Activated CD8-positive, alpha-beta memory T cell treated with anti-CD3 and anti-CD28 coated beads for 36 hours (primary cell): ENCODE data around the gene TAOK2. TPM values are rescaled to one million over a fixed set of nuclear protein-coding genes. Genes with fewer than 3 reads are reported as not detected.

Experiments used
- CTCF ChIA-PET: fragments of 350-600 bp; sonication (Branson Sonifier 250); formaldehyde crosslinking; loops from one replicate; lab custom pipeline; 2021; ENCODE audit warnings: antibody characterized with exemption; lab: Charles Lee
- POLR2A ChIA-PET: fragments of 350-600 bp; sonication (Branson Sonifier 250); formaldehyde crosslinking; loops from one replicate; lab custom pipeline; 2021; ENCODE audit warnings: antibody characterized with exemption; lab: Charles Lee
- total RNA-seq, 2 experiments: library from RNA; stranded (reverse); gene quantifications; one replicate each; pipeline ENCODE4 v1.2.3, GENCODE V29; 2021

TAOK2 gene
- total RNA-seq, 2 experiments from 2014 or later = 38.8 to 39.1 TPM

DNA sequence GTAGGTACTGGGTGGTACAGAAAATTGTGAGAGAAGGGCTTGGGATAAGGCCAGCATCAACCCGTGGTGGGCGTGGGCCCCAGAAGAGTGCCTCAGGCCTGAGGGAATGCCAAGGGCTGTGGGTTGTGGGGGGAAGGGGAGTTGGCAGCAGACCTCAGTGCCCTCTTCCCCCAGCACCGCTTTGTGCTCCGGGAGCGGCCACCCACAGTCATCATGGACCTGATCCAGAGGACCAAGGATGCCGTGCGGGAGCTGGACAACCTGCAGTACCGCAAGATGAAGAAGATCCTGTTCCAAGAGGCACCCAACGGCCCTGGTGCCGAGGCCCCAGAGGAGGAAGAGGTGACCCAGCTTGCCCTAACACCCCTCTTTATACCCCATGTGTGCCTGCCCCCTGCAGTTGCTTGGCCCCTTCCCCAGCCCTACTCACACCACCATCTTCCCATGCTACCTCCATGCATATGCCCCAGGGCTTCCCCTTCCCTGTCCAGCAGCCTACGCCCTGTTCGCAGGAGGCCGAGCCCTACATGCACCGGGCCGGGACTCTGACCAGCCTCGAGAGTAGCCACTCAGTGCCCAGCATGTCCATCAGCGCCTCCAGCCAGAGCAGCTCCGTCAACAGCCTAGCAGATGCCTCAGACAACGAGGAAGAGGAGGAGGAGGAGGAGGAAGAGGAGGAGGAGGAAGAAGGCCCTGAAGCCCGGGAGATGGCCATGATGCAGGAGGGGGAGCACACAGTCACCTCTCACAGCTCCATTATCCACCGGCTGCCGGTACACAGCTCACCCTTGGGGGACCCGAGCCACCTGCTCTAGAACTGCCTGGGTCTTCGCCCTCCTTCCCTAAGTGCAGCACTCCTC, 9.1 kb downstream of the TAOK2 start:
- ChIA-PET CTCF (interaction anchor here (1.5 kb wide), 1 partner anchor 11 kb away, joined by 3 read pairs; no protein-coding TSS in a partner anchor), POLR2A (no interaction called here)

DNA sequence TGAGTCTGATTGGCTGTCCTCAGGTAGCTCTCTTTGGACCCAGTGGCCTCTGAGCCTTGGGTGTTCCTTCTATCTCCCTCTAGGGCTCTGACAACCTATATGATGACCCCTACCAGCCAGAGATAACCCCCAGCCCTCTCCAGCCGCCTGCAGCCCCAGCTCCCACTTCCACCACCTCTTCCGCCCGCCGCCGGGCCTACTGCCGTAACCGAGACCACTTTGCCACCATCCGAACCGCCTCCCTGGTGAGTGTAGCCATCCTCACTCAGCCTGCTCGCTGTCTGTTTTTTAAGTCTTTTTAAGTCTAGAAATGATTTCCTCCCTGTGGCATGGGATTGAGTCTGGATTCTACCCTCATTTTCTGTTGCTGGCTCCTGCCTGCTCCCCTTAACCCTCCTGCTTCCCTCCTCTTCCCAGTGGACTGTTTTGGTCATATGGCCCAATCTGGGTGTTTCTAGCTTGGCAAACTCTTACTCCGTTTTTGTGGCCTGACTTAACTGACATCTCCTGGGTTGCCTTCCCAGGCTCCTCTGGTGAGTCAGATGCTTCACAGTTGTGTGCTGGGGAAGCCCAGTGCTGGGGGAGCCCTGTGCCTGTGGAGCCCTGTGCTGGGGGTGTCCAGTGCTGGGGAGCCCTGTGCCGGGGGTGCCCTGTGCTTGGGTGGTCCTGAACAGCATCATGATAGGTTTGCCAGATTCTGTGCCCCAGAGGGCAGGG, 9.9 kb downstream of the TAOK2 start:
- ChIA-PET CTCF (no interaction called here), POLR2A (no interaction called here)

DNA sequence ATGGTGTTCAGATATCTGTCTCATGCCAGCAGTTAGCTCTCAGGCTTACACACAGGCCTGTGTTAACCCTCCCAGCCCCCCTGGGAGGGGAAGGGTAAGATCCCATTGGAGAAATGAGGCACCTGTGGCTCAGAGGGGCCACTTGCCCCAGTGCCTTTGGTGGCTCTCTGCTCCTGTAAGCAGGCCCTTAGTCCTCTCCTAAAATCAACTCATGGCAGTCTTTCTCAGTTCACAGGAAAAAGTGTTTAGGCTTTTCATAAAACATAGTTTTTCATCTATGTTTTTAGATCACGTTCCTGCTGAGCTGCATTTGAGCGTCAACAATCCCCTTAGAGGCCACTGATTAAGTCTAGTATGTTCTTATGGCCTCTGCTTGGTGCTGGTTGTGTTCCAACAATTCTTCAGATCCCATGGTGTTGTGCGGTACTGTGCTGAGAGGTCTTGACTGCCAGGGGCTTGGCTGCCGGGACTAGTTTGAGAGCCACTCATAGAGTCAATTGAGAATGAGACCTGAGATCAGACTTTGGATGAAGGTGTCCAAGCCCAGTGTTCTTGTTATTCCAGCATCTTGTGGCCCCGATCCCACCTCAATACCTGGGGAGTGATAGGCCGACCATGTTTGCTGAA, 10.6 kb downstream of the TAOK2 start:
- ChIA-PET CTCF (no interaction called here), POLR2A (no interaction called here)

DNA sequence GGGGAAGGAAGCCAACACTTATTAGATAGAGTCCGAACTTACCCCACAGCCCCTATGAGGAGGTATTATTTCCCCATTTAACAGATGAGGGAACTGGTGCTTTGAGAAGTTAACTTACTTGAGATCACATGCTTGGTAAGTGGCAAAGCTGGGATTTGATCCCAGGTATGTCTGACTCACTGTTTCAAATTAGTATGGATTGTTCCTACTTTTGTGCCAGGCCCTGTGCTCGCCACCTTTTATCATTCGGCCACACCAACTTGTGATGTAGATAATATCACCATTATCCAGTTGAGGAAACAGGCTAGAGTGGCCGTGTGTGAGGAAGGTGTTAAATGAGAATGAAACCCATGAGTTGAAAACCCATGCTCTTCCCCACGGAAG, 11.1 kb downstream of the TAOK2 start:
- ChIA-PET CTCF (no interaction called here), POLR2A (no interaction called here)

DNA sequence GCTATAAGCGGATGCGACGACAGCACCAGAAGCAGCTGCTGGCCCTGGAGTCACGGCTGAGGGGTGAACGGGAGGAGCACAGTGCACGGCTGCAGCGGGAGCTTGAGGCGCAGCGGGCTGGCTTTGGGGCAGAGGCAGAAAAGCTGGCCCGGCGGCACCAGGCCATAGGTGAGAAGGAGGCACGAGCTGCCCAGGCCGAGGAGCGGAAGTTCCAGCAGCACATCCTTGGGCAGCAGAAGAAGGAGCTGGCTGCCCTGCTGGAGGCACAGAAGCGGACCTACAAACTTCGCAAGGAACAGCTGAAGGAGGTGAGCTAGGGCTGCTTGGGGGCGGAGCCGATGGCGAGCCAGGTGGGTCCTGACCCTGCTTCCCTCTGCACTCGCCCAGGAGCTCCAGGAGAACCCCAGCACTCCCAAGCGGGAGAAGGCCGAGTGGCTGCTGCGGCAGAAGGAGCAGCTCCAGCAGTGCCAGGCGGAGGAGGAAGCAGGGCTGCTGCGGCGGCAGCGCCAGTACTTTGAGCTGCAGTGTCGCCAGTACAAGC, 11.7 kb downstream of the TAOK2 start:
- CTCF ChIA-PET = no interaction called here
- POLR2A ChIA-PET = interaction anchor here (1.0 kb wide), 1 partner anchor 8 kb away, joined by 3 read pairs; no protein-coding TSS in a partner anchor

DNA sequence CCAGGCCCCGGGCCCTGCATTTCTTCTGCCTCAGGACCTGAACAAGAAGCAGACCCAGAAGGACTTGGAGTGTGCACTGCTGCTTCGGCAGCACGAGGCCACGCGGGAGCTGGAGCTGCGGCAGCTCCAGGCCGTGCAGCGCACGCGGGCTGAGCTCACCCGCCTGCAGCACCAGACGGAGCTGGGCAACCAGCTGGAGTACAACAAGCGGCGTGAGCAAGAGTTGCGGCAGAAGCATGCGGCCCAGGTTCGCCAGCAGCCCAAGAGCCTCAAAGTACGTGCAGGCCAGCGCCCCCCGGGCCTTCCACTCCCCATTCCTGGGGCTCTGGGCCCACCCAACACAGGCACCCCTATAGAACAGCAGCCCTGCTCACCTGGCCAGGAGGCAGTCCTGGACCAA, 12.6 kb downstream of the TAOK2 start:
- POLR2A ChIA-PET = interaction anchor here (1.0 kb wide), 1 partner anchor 9 kb away, joined by 3 read pairs; no protein-coding TSS in a partner anchor
- CTCF ChIA-PET = no interaction called here

DNA sequence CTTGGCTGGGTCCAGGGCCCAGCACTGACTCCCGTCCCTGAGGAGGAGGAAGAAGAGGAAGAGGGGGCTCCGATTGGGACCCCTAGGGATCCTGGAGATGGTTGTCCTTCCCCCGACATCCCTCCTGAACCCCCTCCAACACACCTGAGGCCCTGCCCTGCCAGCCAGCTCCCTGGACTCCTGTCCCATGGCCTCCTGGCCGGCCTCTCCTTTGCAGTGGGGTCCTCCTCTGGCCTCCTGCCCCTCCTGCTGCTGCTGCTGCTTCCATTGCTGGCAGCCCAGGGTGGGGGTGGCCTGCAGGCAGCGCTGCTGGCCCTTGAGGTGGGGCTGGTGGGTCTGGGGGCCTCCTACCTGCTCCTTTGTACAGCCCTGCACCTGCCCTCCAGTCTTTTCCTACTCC, 13.3 kb downstream of the TAOK2 start:
- ChIA-PET POLR2A (no interaction called here), CTCF (no interaction called here)

DNA sequence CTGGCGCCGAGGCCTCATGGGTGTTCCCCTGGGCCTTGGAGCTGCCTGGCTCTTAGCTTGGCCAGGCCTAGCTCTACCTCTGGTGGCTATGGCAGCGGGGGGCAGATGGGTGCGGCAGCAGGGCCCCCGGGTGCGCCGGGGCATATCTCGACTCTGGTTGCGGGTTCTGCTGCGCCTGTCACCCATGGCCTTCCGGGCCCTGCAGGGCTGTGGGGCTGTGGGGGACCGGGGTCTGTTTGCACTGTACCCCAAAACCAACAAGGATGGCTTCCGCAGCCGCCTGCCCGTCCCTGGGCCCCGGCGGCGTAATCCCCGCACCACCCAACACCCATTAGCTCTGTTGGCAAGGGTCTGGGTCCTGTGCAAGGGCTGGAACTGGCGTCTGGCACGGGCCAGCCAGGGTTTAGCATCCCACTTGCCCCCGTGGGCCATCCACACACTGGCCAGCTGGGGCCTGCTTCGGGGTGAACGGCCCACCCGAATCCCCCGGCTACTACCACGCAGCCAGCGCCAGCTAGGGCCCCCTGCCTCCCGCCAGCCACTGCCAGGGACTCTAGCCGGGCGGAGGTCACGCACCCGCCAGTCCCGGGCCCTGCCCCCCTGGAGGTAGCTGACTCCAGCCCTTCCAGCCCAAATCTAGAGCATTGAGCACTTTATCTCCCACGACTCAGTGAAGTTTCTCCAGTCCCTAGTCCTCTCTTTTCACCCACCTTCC, 13.9 kb downstream of the TAOK2 start:
- ChIA-PET POLR2A (no interaction called here), CTCF (interaction anchor here (0.6 kb wide), 1 partner anchor 43 kb away, joined by 5 read pairs; the partner anchor contains the start of gene TLCD3B)

DNA sequence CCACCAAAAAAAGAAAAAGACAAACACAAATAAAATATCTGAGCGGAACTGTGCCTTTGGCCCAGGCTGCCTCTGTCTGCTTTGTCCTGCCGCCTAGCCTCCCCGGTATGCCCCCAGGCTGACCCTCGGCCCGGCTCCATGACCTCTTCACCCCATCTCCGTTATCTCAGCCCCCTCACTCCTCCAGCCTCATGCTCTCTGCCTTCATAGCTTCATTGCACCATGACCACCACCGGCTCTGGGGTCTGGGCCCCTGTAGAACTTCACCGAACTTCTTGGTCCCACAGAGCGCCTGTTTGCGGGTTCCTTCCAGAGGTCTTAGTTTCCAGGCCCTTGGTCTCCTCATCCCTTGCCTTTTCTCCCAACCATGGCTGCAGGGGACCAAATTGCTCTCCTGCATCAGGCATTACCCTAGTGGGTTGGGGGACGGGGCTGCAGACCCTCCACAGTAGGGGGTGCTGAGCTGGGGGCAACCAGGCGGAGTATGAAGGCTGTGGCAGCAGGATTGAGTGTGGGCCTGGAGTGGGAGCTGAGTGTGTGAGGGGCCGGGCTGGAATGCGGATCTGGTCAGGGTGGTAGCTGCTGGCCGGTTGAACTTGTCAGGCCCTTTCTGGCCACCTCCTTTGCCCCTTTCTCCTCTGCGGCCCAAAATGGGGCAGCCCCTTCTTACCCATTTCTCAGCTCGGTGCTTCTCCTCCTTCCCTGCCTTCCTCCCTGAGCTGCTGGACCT, 14.8 kb downstream of the TAOK2 start:
- POLR2A ChIA-PET = no interaction called here

DNA sequence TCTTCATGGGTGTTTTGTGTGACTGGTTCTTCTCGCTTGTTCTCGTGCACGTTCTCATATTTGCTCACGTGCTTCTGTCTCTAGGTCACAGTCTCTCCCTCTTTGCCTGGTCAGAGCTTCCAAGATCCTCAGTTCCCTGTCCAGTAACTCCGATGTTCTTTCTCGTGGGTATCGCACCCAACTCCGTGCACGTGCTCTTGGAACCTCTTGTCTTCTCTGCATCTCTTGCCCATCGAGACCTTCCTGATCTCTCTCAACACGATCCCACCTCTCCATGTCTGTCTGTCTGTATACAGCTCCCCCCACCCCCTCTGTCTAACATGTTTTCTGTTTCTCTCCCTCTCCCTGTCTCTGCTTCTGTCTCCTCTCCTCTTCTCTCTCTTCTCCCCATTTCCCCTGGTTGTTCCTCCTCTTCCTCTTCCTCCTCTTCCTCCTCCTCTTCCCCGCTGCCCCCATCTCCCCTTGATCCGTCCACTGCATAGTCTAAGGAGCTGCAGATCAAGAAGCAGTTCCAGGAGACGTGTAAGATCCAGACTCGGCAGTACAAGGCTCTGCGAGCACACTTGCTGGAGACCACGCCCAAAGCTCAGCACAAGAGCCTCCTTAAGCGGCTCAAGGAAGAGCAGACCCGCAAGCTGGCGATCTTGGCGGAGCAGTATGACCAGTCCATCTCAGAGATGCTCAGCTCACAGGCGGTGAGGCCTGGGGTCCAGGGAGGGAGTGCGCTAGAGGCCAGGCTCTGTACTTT, 15.6 kb downstream of the TAOK2 start:
- POLR2A ChIA-PET = no interaction called here

More for the DNA sequence above, 14.8 kb downstream of the TAOK2 start:
- CTCF ChIA-PET = no interaction called here

DNA sequence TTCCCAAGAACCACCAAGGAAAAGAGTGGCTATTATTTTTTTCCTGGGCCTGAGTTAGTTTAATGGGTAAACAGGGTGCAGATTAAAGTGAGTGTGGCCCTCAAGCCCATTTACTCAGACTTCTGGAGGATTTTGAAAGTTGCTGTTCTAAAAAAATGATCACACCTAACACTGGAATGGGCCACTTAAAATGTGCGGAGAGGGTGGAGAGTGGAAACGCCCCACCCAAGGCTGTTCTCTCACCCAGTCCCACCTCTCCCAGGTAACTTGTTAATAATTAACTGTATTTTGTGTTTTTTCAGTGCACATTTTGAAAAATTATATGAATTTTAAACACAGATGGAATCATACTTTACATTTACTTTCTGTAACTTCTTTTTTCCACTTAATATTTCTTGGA, 16.4 kb downstream of the TAOK2 start:
- ChIA-PET POLR2A (no interaction called here), CTCF (interaction anchor here (1.0 kb wide), 1 partner anchor 144 kb away, joined by 3 read pairs; no protein-coding TSS in a partner anchor)

More for the DNA sequence above, 15.6 kb downstream of the TAOK2 start:
- CTCF ChIA-PET = interaction anchor here (1.0 kb wide), 1 partner anchor 143 kb away, joined by 3 read pairs; no protein-coding TSS in a partner anchor

DNA sequence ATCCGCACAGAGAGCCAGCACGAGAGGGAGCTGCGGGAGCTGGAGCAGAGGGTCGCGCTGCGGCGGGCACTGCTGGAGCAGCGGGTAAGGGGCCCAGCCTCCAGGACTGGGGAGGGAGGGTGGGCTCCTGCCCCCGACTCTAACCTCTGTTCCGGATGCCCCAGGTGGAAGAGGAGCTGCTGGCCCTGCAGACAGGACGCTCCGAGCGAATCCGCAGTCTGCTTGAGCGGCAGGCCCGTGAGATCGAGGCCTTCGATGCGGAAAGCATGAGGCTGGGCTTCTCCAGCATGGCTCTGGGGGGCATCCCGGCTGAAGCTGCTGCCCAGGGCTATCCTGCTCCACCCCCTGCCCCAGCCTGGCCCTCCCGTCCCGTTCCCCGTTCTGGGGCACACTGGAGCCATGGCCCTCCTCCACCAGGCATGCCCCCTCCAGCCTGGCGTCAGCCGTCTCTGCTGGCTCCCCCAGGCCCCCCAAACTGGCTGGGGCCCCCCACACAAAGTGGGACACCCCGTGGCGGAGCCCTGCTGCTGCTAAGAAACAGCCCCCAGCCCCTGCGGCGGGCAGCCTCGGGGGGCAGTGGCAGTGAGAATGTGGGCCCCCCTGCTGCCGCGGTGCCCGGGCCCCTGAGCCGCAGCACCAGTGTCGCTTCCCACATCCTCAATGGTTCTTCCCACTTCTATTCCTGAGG, 17.4 kb downstream of the TAOK2 start:
- ChIA-PET CTCF (no interaction called here), POLR2A (no interaction called here)

DNA sequence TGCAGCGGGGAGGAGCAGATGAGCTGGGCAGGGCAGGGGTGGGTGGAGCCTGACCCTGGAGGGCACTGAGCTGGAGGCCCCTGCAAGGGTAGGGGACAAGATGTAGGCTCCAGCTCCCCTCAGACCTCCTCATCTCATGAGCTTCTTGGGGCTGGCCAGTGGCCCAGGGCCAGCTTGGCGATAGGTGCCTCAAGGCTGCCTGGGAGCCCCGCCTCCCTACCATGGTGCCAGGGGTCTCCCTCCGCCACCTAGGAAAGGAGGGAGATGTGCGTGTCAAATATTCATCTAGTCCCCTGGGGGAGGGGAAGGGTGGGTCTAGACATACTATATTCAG, 17.9 kb downstream of the TAOK2 start:
- ChIA-PET CTCF (no interaction called here), POLR2A (no interaction called here)

DNA sequence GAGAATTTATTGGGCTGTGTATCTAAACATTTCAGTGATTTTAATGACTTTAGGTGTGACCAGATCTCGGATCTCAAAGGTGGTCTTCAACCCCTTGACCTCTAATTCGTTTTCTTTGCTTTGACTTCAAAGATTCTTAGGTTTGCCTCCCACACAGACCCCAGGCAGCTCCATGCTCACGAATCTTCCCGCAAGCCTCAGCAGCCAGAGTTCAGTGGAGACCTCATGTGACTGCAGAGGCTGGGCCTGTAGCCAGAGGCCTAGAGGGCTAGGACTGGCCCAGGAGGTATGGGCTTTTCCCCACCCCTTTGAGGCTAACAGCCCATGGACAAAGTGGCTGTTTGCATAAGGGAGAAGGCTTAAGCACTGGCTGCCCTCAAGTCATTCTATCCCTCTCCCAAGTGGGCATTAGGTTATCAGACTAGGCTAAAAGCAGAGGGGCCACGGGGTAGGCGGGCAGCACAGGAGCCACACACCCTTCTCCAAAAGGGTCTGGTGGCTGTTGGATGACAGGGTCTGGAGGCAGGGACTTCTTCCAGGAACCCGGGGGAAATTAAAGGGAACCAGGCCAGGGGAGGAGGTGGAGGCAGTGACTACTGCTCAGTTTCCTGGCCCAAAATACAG, 18.8 kb downstream of the TAOK2 start:
- ChIA-PET POLR2A (interaction anchor here (0.6 to 1.4 kb wide), 2 partner anchors 66 to 165 kb away, joined by 4 read pairs; partner anchors contain the start of gene KCTD13), CTCF (interaction anchor here (1.8 kb wide), 1 partner anchor 39 kb away, joined by 5 read pairs; the partner anchor contains the start of gene TLCD3B)

DNA sequence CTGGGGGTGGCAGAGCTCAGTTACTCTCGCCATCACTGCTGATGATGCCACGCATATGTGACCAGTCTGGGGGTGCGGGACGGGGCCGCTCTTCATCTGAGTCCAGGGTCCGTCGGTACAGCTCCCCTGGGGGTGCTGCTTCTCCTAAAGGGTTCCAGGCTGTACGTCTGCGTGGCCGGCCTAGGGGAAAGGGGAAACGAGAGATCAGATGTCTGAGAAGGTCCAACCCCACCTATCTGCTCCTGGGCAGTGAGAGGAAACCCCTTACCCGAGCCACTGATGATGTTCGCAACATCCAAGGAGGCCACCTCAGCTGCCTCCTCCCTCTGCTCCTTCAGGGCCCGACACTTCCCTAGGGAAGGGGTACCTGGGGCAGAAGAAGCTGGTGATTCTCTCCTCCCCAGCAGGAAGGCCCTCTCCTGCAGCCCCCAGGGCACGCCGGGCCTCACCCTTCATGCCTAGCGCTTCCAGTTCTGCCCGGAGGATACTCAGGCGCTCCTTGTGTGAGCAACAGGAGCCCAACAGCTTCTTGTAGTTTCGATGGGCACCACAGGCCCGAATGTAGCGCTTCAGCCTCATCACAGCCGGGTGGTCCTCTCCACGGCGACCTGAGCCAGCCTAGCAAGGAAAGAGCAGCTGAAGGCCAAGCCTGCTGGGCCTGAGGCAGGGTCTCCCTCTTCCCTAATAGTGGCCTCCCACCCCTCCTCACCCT, 19.7 kb downstream of the TAOK2 start:
- CTCF ChIA-PET = interaction anchor here (0.7 to 1.8 kb wide), 4 partner anchors 11 to 101 kb away, joined by 3 to 5 read pairs (median 3); partner anchors contain the start of genes KCTD13 and TLCD3B
- POLR2A ChIA-PET = interaction anchor here (1.2 to 1.4 kb wide), 2 partner anchors 18 to 67 kb away, joined by 3 to 4 read pairs; partner anchors contain the start of gene KCTD13
